Activated gamma-delta T cell treated with Interleukin-2 at 50 U/mL for 16 hours (primary cell): ENCODE data around the gene MOB4.
"Not testable (repeated sequence)": the region's sequence is repeated elsewhere in the genome, so short reads cannot be mapped to it uniquely, and the experiment has no call there.

Experiments used
- DNase-seq: peaks from one replicate; pipeline ENCODE4 v3.0.0-alpha.2; 2020

MOB4 gene

GRCh38 chr2:197515739-197516392, at the start of gene MOB4:
Gene MOB4, plus strand, starts transcription at chr2:197516066. Its CDS starts 21 bp downstream, at chr2:197516087.
- peak; percentile 94 for DNase-seq

GRCh38 chr2:197472166-197472565, 43.7 kb upstream of the MOB4 start:
- no peak for DNase-seq

- no peak for DNase-seq
These were observed 38.1 kb upstream of the MOB4 start for GRCh38 chr2:197477797-197478196.

- DNase-seq, result no peak
These were observed 35.5 kb upstream of the MOB4 start for GRCh38 chr2:197480165-197481036.

GRCh38 chr2:197484248-197484647, 31.6 kb upstream of the MOB4 start:
- DNase-seq, result not testable (repeated sequence)

- no peak for DNase-seq
These were observed 29.7 kb upstream of the MOB4 start for GRCh38 chr2:197486175-197486574.

- DNase-seq, result no peak
These were observed 28.5 kb upstream of the MOB4 start for GRCh38 chr2:197487385-197487784.

- DNase-seq, result no peak
These were observed 20.3 kb upstream of the MOB4 start for GRCh38 chr2:197495433-197496134.

- no peak for DNase-seq
These were observed 19.2 kb upstream of the MOB4 start for GRCh38 chr2:197496695-197497094.

- DNase-seq, result no peak
These were observed 18.5 kb upstream of the MOB4 start for GRCh38 chr2:197497326-197497725.

GRCh38 chr2:197498235-197498936, 17.5 kb upstream of the MOB4 start:
- no peak for DNase-seq

GRCh38 chr2:197498937-197499593, 16.8 kb upstream of the MOB4 start:
- peak; percentile 36 for DNase-seq

GRCh38 chr2:197499594-197500502, 16.0 kb upstream of the MOB4 start, which contains the start of the genes HSPD1 and HSPE1:
Gene HSPD1, minus strand, starts transcription at chr2:197499840. Its CDS starts 992 bp downstream, at chr2:197498848.
Gene HSPE1, plus strand, starts transcription at chr2:197500379. Its CDS starts 58 bp downstream, at chr2:197500437.
- DNase-seq, result peak; percentile 94

- no peak for DNase-seq
These were observed 15.2 kb upstream of the MOB4 start for GRCh38 chr2:197500503-197501131.

- no peak for DNase-seq
These were observed 13.7 kb upstream of the MOB4 start for GRCh38 chr2:197502201-197502600.

GRCh38 chr2:197502685-197503084, 13.2 kb upstream of the MOB4 start:
- no peak for DNase-seq

- DNase-seq, result no peak
These were observed 11.9 kb upstream of the MOB4 start for GRCh38 chr2:197504000-197504399.

GRCh38 chr2:197504512-197504911, 11.4 kb upstream of the MOB4 start:
- DNase-seq, result no peak

- no peak for DNase-seq
These were observed 9.2 kb upstream of the MOB4 start for GRCh38 chr2:197506658-197507057.

- no peak for DNase-seq
These were observed 2.0 kb upstream of the MOB4 start for GRCh38 chr2:197513915-197514314.

- no peak for DNase-seq
These were observed 1.1 kb upstream of the MOB4 start for GRCh38 chr2:197514754-197515153.
